SK-N-SH treated with all-trans-retinoic acid at 6 μM for 48 hours (cell line): ENCODE data around the gene RNPS1.

ENCODE experiments used
- ATAC-seq: fragments of 200-7000 bp; cut with Tn5 transposase; 3 replicates; pipeline ENCODE4 v1.9.1; 2020; ENCODE audit warnings: mild to moderate bottlenecking, moderate library complexity
- ARNTL ChIP-seq: fragments of 450-650 bp; formaldehyde crosslinking; IDR thresholded peaks from 2 replicates; pipeline ENCODE4 v1.5.0; 2020; ENCODE audit warnings: low read depth, mild to moderate bottlenecking, moderate library complexity, borderline replicate concordance
- BACH2 ChIP-seq: fragments of 250-450 bp; sonication (Bioruptor Pico); IDR thresholded peaks from 2 replicates; pipeline ENCODE4 v1.9.0; 2021; ENCODE audit warnings: mild to moderate bottlenecking, borderline replicate concordance
- CSDC2 ChIP-seq: fragments of 250-450 bp; sonication (Bioruptor Pico); IDR thresholded peaks from 2 replicates; pipeline ENCODE4 v1.5.0; 2020; ENCODE audit warnings: mild to moderate bottlenecking, moderate library complexity
- ESRRG ChIP-seq: fragments of 250-450 bp; sonication (Bioruptor Pico); IDR thresholded peaks from 2 replicates; pipeline ENCODE4 v1.6.1; 2021; ENCODE audit warnings: mild to moderate bottlenecking
- GLIS3 ChIP-seq: fragments of 250-450 bp; sonication (Bioruptor Pico); IDR thresholded peaks from 2 replicates; pipeline ENCODE4 v1.5.0; 2020; ENCODE audit warnings: mild to moderate bottlenecking, moderate library complexity
- ISL1 ChIP-seq: fragments of 250-450 bp; sonication (Bioruptor Pico); IDR thresholded peaks from 2 replicates; pipeline ENCODE4 v2.1.2; 2022; ENCODE audit warnings: mild to moderate bottlenecking, moderate library complexity
- OSR1 ChIP-seq: fragments of 250-450 bp; sonication (Bioruptor Pico); IDR thresholded peaks from 2 replicates; pipeline ENCODE4 v1.8.0; 2022; ENCODE audit warnings: moderate library complexity, mild to moderate bottlenecking, inconsistent platforms
- RARB ChIP-seq: fragments of 250-450 bp; sonication (Bioruptor Pico); IDR thresholded peaks from 2 replicates; pipeline ENCODE4 v1.8.0; 2021; ENCODE audit warnings: mild to moderate bottlenecking, moderate library complexity
- TCF4 ChIP-seq: fragments of 250-450 bp; sonication (Bioruptor Pico); IDR thresholded peaks from 2 replicates; pipeline ENCODE4 v1.8.0; 2021; ENCODE audit warnings: mild to moderate bottlenecking, moderate library complexity, borderline replicate concordance
- TOX ChIP-seq: fragments of 250-450 bp; sonication (Bioruptor Pico); IDR thresholded peaks from 2 replicates; pipeline ENCODE4 v1.8.0; 2021; ENCODE audit warnings: mild to moderate bottlenecking, moderate library complexity, borderline replicate concordance
- ZC3H10 ChIP-seq: fragments of 250-450 bp; sonication (Bioruptor Pico); IDR thresholded peaks from 2 replicates; pipeline ENCODE4 v1.5.1; 2021; ENCODE audit warnings: mild to moderate bottlenecking, moderate library complexity
- ZFP3 ChIP-seq: fragments of 250-450 bp; sonication (Bioruptor Pico); IDR thresholded peaks from 2 replicates; pipeline ENCODE4 v1.5.0; 2020; ENCODE audit warnings: mild to moderate bottlenecking, moderate library complexity
- ZFP30 ChIP-seq: fragments of 450-650 bp; formaldehyde crosslinking; IDR thresholded peaks from 2 replicates; pipeline ENCODE4 v1.5.0; 2022; ENCODE audit warnings: mild to moderate bottlenecking, moderate library complexity
- ZNF565 ChIP-seq: fragments of 450-650 bp; formaldehyde crosslinking; conservative IDR thresholded peaks from 2 replicates; pipeline ENCODE4 v1.5.0; 2020; ENCODE audit warnings: low read depth, mild to moderate bottlenecking, moderate library complexity
- ZNF70 ChIP-seq: fragments of 450-650 bp; formaldehyde crosslinking; IDR thresholded peaks from 2 replicates; pipeline ENCODE4 v1.5.0; 2020; ENCODE audit warnings: mild to moderate bottlenecking, moderate library complexity
- TF ChIP-seq, protein P1 (sequence below): fragments of 250-450 bp; sonication (Bioruptor Pico); IDR thresholded peaks from 2 replicates; pipeline ENCODE4 v1.5.1; 2020; ENCODE audit warnings: low read depth, mild to moderate bottlenecking, moderate library complexity
- TF ChIP-seq, protein P2 (sequence below): fragments of 250-450 bp; sonication (Bioruptor Pico); IDR thresholded peaks from 2 replicates; pipeline ENCODE4 v1.8.0; 2021; ENCODE audit warnings: low read depth, mild to moderate bottlenecking, moderate library complexity, borderline replicate concordance
- TF ChIP-seq, protein P3 (sequence below): fragments of 250-450 bp; sonication (Bioruptor Pico); IDR thresholded peaks from 2 replicates; pipeline ENCODE4 v1.5.1; 2021; ENCODE audit warnings: mild to moderate bottlenecking, moderate library complexity
- TF ChIP-seq, protein P4 (sequence below): fragments of 250-450 bp; sonication (Bioruptor Pico); IDR thresholded peaks from 2 replicates; pipeline ENCODE4 v1.5.0; 2020; ENCODE audit warnings: mild to moderate bottlenecking, moderate library complexity

Gene RNPS1

GRCh38 chr16:2285731-2286191 lies 17.8 kb upstream of the RNPS1 start (continued):
- TF ChIP-seq, protein P1, sequence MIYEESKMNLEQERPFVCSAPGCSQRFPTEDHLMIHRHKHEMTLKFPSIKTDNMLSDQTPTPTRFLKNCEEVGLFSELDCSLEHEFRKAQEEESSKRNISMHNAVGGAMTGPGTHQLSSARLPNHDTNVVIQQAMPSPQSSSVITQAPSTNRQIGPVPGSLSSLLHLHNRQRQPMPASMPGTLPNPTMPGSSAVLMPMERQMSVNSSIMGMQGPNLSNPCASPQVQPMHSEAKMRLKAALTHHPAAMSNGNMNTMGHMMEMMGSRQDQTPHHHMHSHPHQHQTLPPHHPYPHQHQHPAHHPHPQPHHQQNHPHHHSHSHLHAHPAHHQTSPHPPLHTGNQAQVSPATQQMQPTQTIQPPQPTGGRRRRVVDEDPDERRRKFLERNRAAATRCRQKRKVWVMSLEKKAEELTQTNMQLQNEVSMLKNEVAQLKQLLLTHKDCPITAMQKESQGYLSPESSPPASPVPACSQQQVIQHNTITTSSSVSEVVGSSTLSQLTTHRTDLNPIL (CRISPR knock-in tag), result no peak
- no peak for TF ChIP-seq ZFP3 (CRISPR knock-in tag)
- TF ChIP-seq GLIS3, result no peak
- TF ChIP-seq TCF4 (CRISPR knock-in tag), result no peak

GRCh38 chr16:2284797-2285576 lies 17.1 kb upstream of the RNPS1 start:
- no peak for ATAC-seq
- no peak for TF ChIP-seq ZNF565 (CRISPR knock-in tag)

GRCh38 chr16:2284001-2284770 lies 16.3 kb upstream of the RNPS1 start:
- TF ChIP-seq ZC3H10 (CRISPR knock-in tag), result no peak
- TF ChIP-seq, protein P2, sequence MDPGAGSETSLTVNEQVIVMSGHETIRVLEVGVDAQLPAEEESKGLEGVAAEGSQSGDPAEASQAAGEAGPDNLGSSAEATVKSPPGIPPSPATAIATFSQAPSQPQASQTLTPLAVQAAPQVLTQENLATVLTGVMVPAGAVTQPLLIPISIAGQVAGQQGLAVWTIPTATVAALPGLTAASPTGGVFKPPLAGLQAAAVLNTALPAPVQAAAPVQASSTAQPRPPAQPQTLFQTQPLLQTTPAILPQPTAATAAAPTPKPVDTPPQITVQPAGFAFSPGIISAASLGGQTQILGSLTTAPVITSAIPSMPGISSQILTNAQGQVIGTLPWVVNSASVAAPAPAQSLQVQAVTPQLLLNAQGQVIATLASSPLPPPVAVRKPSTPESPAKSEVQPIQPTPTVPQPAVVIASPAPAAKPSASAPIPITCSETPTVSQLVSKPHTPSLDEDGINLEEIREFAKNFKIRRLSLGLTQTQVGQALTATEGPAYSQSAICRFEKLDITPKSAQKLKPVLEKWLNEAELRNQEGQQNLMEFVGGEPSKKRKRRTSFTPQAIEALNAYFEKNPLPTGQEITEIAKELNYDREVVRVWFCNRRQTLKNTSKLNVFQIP, result no peak
- no peak for TF ChIP-seq ESRRG
- TF ChIP-seq ARNTL (CRISPR knock-in tag), result no peak
- TF ChIP-seq, protein P3, sequence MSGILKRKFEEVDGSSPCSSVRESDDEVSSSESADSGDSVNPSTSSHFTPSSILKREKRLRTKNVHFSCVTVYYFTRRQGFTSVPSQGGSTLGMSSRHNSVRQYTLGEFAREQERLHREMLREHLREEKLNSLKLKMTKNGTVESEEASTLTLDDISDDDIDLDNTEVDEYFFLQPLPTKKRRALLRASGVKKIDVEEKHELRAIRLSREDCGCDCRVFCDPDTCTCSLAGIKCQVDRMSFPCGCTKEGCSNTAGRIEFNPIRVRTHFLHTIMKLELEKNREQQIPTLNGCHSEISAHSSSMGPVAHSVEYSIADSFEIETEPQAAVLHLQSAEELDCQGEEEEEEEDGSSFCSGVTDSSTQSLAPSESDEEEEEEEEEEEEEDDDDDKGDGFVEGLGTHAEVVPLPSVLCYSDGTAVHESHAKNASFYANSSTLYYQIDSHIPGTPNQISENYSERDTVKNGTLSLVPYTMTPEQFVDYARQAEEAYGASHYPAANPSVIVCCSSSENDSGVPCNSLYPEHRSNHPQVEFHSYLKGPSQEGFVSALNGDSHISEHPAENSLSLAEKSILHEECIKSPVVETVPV, result no peak
- TF ChIP-seq, protein P1 (CRISPR knock-in tag), result no peak
- no peak for TF ChIP-seq TOX
- no peak for TF ChIP-seq GLIS3
- TF ChIP-seq ZNF565 (CRISPR knock-in tag), result no peak
- TF ChIP-seq, protein P4, sequence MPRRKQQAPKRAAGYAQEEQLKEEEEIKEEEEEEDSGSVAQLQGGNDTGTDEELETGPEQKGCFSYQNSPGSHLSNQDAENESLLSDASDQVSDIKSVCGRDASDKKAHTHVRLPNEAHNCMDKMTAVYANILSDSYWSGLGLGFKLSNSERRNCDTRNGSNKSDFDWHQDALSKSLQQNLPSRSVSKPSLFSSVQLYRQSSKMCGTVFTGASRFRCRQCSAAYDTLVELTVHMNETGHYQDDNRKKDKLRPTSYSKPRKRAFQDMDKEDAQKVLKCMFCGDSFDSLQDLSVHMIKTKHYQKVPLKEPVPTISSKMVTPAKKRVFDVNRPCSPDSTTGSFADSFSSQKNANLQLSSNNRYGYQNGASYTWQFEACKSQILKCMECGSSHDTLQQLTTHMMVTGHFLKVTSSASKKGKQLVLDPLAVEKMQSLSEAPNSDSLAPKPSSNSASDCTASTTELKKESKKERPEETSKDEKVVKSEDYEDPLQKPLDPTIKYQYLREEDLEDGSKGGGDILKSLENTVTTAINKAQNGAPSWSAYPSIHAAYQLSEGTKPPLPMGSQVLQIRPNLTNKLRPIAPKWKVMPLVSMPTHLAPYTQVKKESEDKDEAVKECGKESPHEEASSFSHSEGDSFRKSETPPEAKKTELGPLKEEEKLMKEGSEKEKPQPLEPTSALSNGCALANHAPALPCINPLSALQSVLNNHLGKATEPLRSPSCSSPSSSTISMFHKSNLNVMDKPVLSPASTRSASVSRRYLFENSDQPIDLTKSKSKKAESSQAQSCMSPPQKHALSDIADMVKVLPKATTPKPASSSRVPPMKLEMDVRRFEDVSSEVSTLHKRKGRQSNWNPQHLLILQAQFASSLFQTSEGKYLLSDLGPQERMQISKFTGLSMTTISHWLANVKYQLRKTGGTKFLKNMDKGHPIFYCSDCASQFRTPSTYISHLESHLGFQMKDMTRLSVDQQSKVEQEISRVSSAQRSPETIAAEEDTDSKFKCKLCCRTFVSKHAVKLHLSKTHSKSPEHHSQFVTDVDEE (CRISPR knock-in tag), result no peak
- no peak for TF ChIP-seq BACH2 (CRISPR knock-in tag)
- TF ChIP-seq ZNF70 (CRISPR knock-in tag), result no peak
- TF ChIP-seq ZFP3 (CRISPR knock-in tag), result no peak
- no peak for TF ChIP-seq CSDC2 (CRISPR knock-in tag)
- TF ChIP-seq ZFP30 (CRISPR knock-in tag), result no peak
- no peak for TF ChIP-seq RARB (CRISPR knock-in tag)
- TF ChIP-seq ISL1 (CRISPR knock-in tag), result no peak
- TF ChIP-seq OSR1 (CRISPR knock-in tag), result no peak
- TF ChIP-seq, all 23 proteins: peak for 0
- ATAC-seq, result no peak
